Globus pallidus (tissue), 1 donor: ENCODE data around the gene LGR6.

Experiments
- DNase-seq: peaks from one replicate; pipeline ENCODE4 v3.0.0-alpha.2; 2015; ENCODE audit warnings: low spot score

LGR6 gene

GRCh38 chr1:202200669-202201068 lies 7.1 kb downstream of the LGR6 start:
- peak; percentile 32 for DNase-seq

- no peak for DNase-seq
Observed at GRCh38 chr1:202201266-202201665, 7.7 kb downstream of the LGR6 start.

GRCh38 chr1:202201971-202202370 lies 8.4 kb downstream of the LGR6 start:
- no peak for DNase-seq

GRCh38 chr1:202202500-202203168 lies 9.0 kb downstream of the LGR6 start:
- no peak for DNase-seq

- DNase-seq = no peak
Observed at GRCh38 chr1:202203238-202204039, 9.8 kb downstream of the LGR6 start.

- no peak for DNase-seq
Observed at GRCh38 chr1:202204065-202204464, 10.5 kb downstream of the LGR6 start.

- DNase-seq = no peak
Observed at GRCh38 chr1:202205523-202206190, 12.1 kb downstream of the LGR6 start.

GRCh38 chr1:202207292-202207691 lies 13.7 kb downstream of the LGR6 start:
- DNase-seq = no peak

- DNase-seq = no peak
Observed at GRCh38 chr1:202208351-202208857, 14.8 kb downstream of the LGR6 start.

- DNase-seq = no peak
Observed at GRCh38 chr1:202210385-202210784, 16.8 kb downstream of the LGR6 start.

GRCh38 chr1:202210969-202211368 lies 17.4 kb downstream of the LGR6 start:
- no peak for DNase-seq

GRCh38 chr1:202212787-202213186 lies 19.2 kb downstream of the LGR6 start:
- DNase-seq = no peak

GRCh38 chr1:202213361-202214088 lies 19.9 kb downstream of the LGR6 start:
- no peak for DNase-seq

- DNase-seq = no peak
Observed at GRCh38 chr1:202214089-202214843, 20.7 kb downstream of the LGR6 start.

- no peak for DNase-seq
Observed at GRCh38 chr1:202215472-202216130, 22.0 kb downstream of the LGR6 start.

- peak; percentile 35 for DNase-seq
Observed at GRCh38 chr1:202216691-202217090, 23.1 kb downstream of the LGR6 start.

- no peak for DNase-seq
Observed at GRCh38 chr1:202217516-202217915, 23.9 kb downstream of the LGR6 start.

GRCh38 chr1:202217951-202218350 lies 24.4 kb downstream of the LGR6 start:
- DNase-seq = no peak

GRCh38 chr1:202220733-202221132 lies 27.1 kb downstream of the LGR6 start:
- no peak for DNase-seq
